Suprapubic skin (tissue), 3 donors: Measurements from ENCODE around the gene LRRFIP1.

ENCODE experiments used
- CTCF ChIP-seq, 2 donors: fragments of 200-600 bp in 1 of 2; fragments of 450-650 bp in 1 of 2; sonication (generic) in 1 of 2; IDR thresholded peaks; one replicate each; pipeline ENCODE4 v1.5.1; 2016 to 2019; ENCODE audit warnings: antibody characterized with exemption in 2 of 2, mild to moderate bottlenecking in 1 of 2, moderate library complexity in 1 of 2
- EP300 ChIP-seq: sonication (generic); formaldehyde crosslinking; IDR thresholded peaks from one replicate; pipeline ENCODE4 v1.6.1; 2017; ENCODE audit warnings: antibody characterized with exemption
- POLR2A ChIP-seq, 2 donors: fragments of 450-650 bp; IDR thresholded peaks; one replicate each; pipeline ENCODE4 v1.6.1; 2017; ENCODE audit warnings: antibody characterized with exemption in 2 of 2, mild to moderate bottlenecking in 2 of 2, moderate library complexity in 2 of 2

GRCh38 chr2:237727363-237727762, 100.0 kb downstream of the LRRFIP1 start:
- TF ChIP-seq CTCF (IDR thresholded peaks at IDR 0.05) (no peak), EP300 (no peak), POLR2A (IDR thresholded peaks at IDR 0.05) (no peak)
